Prostate gland (tissue), 2 donors: ENCODE results near the gene ERP44. TPM values are rescaled to one million over a fixed set of nuclear protein-coding genes. Genes with fewer than 3 reads are reported as not detected.
A peak's percentile ranks its signal among the peaks of the same experiment; 100 is the strongest.
"Not testable (repeated sequence)": the region's sequence is repeated elsewhere in the genome, so short reads cannot be mapped to it uniquely, and the experiment has no call there.

Source experiments
- DNase-seq: peaks from one replicate; pipeline ENCODE4 v3.0.0-alpha.2; 2019; ENCODE audit warnings: low spot score
- H3K27ac ChIP-seq, 2 donors: fragments of 200-600 bp; sonication (generic); 2 replicates each; pipeline ENCODE4 v1.5.1; 2017 to 2019
- H3K27me3 ChIP-seq: fragments of 200-600 bp; sonication (generic); replicated peaks from 2 replicates; pipeline ENCODE4 v1.5.1; 2019; ENCODE audit not compliant: insufficient read depth
- H3K36me3 ChIP-seq, 2 donors: fragments of 200-600 bp; sonication (generic); 1 replicate in 1 of 2; 2 replicates in 1 of 2; pipeline versions ENCODE4 v1.5.1 to v1.8.1; 2017 to 2019
- H3K4me1 ChIP-seq: fragments of 200-600 bp; sonication (generic); replicated peaks from 2 replicates; pipeline ENCODE4 v1.5.1; 2019
- H3K4me3 ChIP-seq, 2 donors: fragments of 200-600 bp; sonication (generic); 2 replicates each; pipeline ENCODE4 v1.5.1; 2017 to 2019
- H3K9me3 ChIP-seq: fragments of 200-600 bp; sonication (generic); 2 replicates; pipeline ENCODE4 v1.5.1; 2017
- POLR2A ChIP-seq: fragments of 450-650 bp; IDR thresholded peaks from one replicate; pipeline ENCODE4 v1.6.1; 2016; ENCODE audit warnings: antibody characterized with exemption, mild to moderate bottlenecking
- POLR2AphosphoS5 ChIP-seq: sonication (generic); formaldehyde crosslinking; IDR thresholded peaks from one replicate; pipeline ENCODE4 v1.6.1; 2017; ENCODE audit warnings: antibody characterized with exemption
- WGBS: methylation state at CpG from one replicate; pipeline ENCODE4 v1.1.5; 2018; 5-methylcytosine and 5-hydroxymethylcytosine counted together
- intact Hi-C: fragments of 100-400 bp; cut with DNase I; formaldehyde crosslinking; loops from one replicate; pipeline ENCODE4 v1.14.2; 2022
- total RNA-seq, 2 donors: library from RNA; depleted of rRNA; stranded (reverse); fragments of >200 nt; gene quantifications; one replicate each; pipeline ENCODE4 v1.1.0, GENCODE V29; 2016
- TF ChIP-seq, protein P1 (sequence below), 4 experiments: fragments of 200-600 bp in 2 of 4; fragments of 450-650 bp in 2 of 4; sonication (generic) in 2 of 4; IDR thresholded peaks; 1 replicate in 3 of 4; 2 replicates in 1 of 4; pipeline ENCODE4 v1.5.1; 2016 to 2019; ENCODE audit warnings: antibody characterized with exemption in 4 of 4, mild to moderate bottlenecking in 2 of 4, moderate library complexity in 2 of 4

ERP44 gene
- total RNA-seq = 10 to 100 TPM; 16.6 to 20.6 TPM

DNA sequence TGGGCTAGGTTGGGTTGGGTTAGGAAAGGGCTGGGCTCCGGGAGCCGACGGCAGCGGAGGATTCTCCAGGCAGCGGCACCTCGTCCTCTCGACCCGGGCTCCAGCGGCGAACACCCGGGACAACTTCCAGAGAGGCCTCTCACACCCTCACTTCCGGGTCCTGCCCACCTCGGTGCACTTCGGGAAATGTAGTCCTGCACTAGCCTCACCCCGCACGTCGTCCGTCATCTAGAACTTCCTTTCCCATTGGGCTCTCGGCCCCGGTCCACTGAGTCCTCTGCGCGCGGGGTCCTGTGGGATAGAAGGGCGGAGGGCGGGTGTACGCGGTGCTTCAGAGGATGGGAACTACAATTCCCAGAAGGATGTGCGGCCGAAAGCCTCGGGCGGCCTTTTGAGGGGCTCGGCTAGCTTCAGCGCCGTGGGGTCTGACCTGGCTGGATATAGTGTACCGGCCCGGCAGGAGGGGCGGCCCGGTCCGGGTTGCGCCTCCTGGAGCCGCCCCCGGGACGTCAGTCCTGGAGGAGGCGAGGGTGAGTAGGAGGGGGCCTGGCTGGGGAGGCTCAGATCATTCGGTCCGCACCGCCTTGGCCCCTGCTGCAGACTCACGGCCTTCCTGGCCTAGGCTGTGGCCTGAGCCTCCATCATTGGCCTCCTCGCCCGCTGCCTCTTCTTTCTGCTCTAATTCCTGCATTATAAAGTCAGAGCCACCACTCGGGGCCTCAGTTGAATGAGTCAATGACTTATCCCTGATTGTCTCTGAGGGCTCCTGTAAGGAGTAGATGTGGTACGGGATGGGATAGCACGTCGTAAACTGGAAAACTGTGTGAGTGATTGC is at the start of gene ERP44, which contains the start of gene INVS:
Gene ERP44 (minus strand): TSS at position 114 of the 835 bp plus-strand sequence. CDS start 160 bp downstream, outside the sequence.
Gene INVS (plus strand): TSS at position 357 of the 835 bp plus-strand sequence. CDS start 5,279 bp downstream, outside the sequence.
- peak; percentile 100 for DNase-seq
- WGBS = 0% methylated on average over 45 of the region's 54 CpGs
- Histone ChIP-seq H3K27me3 (no peaks in the 10 kb centered on the region), H3K36me3 (no peaks in the 10 kb centered on the region), H3K9me3 (no peaks in the 10 kb centered on the region), H3K27ac (peak within 1 kb of the TSS; percentile 83), H3K4me1 (peaks cover 17% of the 10 kb centered on the region), H3K4me3 (peak within 1 kb of the TSS; percentile 90 to 91)
- intact Hi-C loops = loop anchor here (10.0 kb wide), 1 partner anchor 274 kb away; the partner anchor contains the start of gene NR4A3
- TF ChIP-seq, protein P1, sequence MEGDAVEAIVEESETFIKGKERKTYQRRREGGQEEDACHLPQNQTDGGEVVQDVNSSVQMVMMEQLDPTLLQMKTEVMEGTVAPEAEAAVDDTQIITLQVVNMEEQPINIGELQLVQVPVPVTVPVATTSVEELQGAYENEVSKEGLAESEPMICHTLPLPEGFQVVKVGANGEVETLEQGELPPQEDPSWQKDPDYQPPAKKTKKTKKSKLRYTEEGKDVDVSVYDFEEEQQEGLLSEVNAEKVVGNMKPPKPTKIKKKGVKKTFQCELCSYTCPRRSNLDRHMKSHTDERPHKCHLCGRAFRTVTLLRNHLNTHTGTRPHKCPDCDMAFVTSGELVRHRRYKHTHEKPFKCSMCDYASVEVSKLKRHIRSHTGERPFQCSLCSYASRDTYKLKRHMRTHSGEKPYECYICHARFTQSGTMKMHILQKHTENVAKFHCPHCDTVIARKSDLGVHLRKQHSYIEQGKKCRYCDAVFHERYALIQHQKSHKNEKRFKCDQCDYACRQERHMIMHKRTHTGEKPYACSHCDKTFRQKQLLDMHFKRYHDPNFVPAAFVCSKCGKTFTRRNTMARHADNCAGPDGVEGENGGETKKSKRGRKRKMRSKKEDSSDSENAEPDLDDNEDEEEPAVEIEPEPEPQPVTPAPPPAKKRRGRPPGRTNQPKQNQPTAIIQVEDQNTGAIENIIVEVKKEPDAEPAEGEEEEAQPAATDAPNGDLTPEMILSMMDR (IDR thresholded peaks at IDR 0.05) = no peak
- TF ChIP-seq POLR2A (peak; percentile 69), POLR2AphosphoS5 (peak; percentile 97)

DNA sequence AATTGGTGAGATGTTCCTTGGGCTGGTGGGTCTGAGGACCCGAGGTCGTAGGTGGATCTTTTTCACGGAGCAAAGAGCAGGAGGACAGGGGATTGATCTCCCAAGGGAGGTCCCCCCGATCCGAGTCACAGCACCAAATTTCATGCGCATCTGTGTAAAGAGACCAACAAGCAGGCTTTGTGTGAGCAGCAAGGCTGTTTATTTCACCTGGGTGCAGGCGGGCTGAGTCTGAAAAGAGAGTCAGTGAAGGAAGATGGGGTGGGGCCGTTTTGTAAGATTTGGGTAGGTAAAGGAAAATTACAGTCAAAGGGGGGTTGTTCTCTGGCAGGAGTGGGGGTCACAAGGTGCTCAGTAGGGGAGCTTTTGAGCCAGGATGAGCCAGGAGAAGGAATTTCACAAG is 47.2 kb upstream of the ERP44 start:
- DNase-seq, H3K36me3 ChIP-seq, H3K4me3 ChIP-seq, H3K27ac ChIP-seq, H3K4me1 ChIP-seq, H3K27me3 ChIP-seq, H3K9me3 ChIP-seq, intact Hi-C loops: not testable (repeated sequence)
- 85% methylated on average over 8 of the region's 8 CpGs for WGBS

DNA sequence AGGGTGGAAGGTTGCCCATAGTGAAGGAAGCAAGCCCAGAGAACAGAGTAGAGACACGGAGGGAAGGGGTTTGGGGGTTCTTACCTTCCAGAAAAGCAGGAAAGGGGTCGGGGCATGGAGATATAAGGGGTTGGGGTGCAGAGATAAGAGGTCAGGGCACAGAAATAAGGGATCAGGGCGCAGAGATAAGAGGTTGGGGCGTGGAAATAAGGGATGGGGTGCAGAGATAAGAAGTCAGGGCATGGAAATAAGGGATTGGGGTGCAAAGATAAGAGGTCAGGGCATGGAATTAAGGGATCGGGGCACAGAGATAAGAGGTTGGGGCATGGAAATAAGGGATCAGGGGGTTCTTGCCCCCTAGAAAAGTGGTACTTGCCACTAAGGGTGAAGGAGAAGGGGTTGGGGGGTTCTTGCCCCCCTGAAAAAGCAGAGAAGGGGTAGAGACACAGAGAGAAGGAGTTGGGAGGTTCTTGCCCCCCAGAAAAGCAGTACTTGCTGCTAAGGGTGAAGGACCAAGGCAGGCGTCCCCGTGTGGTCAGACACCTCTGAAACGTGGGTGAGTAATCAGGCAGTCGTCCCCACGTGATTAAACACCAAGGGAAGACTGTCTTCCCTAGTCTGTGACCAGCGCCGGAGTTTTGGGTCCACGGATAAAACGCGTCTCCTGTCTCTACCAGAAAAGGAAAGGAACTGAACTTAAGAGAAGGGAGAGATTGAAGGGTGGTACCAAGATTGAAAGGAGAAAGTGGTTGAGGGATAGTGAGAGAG is 46.6 kb upstream of the ERP44 start:
- intact Hi-C loops, H3K9me3 ChIP-seq: not testable (repeated sequence)
- WGBS = 92% methylated on average over 15 of the region's 15 CpGs

DNA sequence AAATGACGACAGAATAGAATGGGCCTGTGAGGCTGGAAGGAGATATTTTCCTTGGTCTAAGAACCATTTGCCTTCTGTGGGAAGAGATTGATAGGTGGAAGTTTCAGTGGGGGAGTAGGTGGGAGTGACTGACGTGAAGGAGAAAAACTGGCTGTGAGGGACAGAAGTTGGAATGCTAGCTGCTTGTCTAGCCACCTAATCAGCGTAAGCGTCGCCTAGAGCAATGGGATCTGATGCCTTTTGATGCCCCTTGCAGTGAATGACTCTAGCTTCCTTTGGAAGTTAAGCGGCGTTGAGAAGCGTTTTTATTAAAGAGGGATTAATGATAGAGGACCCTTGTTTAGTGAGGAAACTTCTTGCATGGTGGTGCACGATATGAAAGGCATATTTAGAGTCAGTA is 43.1 kb upstream of the ERP44 start:
- intact Hi-C loops, H3K27ac ChIP-seq, H3K36me3 ChIP-seq, DNase-seq, H3K4me1 ChIP-seq, H3K27me3 ChIP-seq, H3K4me3 ChIP-seq, H3K9me3 ChIP-seq: not testable (repeated sequence)
- 93% methylated on average over 9 of the region's 9 CpGs for WGBS

More for the DNA sequence above, 46.6 kb upstream of the ERP44 start:
- not testable (repeated sequence) for H3K4me3 ChIP-seq, H3K36me3 ChIP-seq, H3K4me1 ChIP-seq, H3K27me3 ChIP-seq, H3K27ac ChIP-seq, DNase-seq

DNA sequence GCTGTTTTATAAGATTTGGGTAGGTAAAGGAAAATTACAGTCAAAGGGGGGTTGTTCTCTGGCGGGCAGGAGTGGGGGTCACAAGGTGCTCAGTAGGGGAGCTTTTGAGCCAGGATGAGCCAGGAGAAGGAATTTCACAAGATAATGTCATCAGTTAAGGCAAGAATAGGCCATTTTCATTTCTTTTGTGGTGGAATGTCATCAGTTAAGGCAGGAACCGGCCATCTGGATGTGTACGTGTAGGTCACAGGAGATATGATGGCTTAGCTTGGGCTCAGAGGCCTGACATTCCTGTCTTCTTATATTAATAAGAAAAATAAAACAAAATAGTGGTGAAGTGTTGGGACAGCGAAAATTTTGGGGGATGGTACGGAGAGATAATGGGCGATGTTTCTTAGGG is 41.5 kb upstream of the ERP44 start:
- H3K36me3 ChIP-seq, H3K9me3 ChIP-seq, intact Hi-C loops, DNase-seq, H3K27me3 ChIP-seq, H3K4me1 ChIP-seq, H3K4me3 ChIP-seq, H3K27ac ChIP-seq: not testable (repeated sequence)
- 97% methylated on average over 6 of the region's 6 CpGs for WGBS

DNA sequence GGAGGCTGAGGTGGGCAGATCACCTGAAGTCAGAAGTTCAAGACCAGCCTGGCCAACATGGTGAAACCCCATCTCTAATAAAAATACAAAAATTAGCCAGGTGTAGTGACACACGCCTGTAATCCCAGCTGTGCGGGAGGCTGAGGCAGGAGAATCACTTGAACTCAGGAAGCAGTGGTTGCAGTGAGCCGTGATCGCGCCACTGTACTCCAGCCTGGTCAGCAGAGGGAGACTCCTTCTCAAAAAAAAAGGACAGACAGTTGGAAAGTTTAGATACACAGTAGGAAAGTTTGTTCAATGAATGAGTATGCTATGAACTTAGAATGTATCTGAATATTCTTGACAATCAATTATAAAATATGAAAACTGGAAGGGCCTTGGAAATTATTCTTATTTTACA is 38.0 kb upstream of the ERP44 start:
- intact Hi-C loops, H3K4me1 ChIP-seq, H3K36me3 ChIP-seq, H3K27me3 ChIP-seq, DNase-seq, H3K4me3 ChIP-seq, H3K9me3 ChIP-seq, H3K27ac ChIP-seq: not testable (repeated sequence)
- 93% methylated on average over 5 of the region's 5 CpGs for WGBS

DNA sequence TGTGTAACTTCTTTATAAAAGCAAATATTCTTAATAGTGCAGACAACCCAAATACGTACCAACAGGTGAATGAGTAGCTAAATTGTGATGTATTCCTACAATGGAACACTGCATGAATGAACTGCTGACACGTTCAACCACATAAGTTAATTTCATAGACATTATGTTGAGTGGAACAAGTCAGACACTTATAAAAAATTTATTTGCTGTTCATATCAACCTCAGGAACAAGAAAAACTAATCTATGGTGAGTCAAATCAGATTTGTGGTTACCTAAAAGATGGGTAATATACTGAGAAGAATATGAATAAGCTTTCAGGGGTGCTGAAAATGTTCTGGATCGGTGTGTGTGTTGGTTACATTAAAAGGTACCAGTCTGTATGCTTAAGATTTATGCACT is 35.9 kb upstream of the ERP44 start:
- no peak overlapping the region for H3K4me3 ChIP-seq
- 89% methylated on average over 3 of the region's 3 CpGs for WGBS
- intact Hi-C loops = no loop called here
- no peaks in the 10 kb centered on the region for H3K9me3 ChIP-seq
- H3K4me1 ChIP-seq = no peaks in the 10 kb centered on the region
- TF ChIP-seq, protein P1 (IDR thresholded peaks at IDR 0.05) = no peak
- TF ChIP-seq POLR2AphosphoS5 = no peak
- TF ChIP-seq POLR2A = no peak
- DNase-seq = no peak
- H3K27me3 ChIP-seq = no peaks in the 10 kb centered on the region
- H3K36me3 ChIP-seq = no peaks in the 10 kb centered on the region
- H3K27ac ChIP-seq = no peak overlapping the region
